Glomerular endothelial cell (primary cell): ENCODE data around the gene MUC3A. TPM values are rescaled to one million over a fixed set of nuclear protein-coding genes. Genes with fewer than 3 reads are reported as not detected.

Source experiments
- DNase-seq: peaks from one replicate; pipeline ENCODE4 v3.0.0-alpha.2; 2011; ENCODE audit warnings: low read depth, low spot score; ENCODE audit errors: extremely low read depth
- total RNA-seq: library from RNA; depleted of rRNA; stranded (reverse); fragments of >200 nt; gene quantifications from 2 replicates; pipeline ENCODE4 v1.2.3, GENCODE V29; 2015

MUC3A gene
- total RNA-seq, 1 donor from 2014 or later = not detected

DNA sequence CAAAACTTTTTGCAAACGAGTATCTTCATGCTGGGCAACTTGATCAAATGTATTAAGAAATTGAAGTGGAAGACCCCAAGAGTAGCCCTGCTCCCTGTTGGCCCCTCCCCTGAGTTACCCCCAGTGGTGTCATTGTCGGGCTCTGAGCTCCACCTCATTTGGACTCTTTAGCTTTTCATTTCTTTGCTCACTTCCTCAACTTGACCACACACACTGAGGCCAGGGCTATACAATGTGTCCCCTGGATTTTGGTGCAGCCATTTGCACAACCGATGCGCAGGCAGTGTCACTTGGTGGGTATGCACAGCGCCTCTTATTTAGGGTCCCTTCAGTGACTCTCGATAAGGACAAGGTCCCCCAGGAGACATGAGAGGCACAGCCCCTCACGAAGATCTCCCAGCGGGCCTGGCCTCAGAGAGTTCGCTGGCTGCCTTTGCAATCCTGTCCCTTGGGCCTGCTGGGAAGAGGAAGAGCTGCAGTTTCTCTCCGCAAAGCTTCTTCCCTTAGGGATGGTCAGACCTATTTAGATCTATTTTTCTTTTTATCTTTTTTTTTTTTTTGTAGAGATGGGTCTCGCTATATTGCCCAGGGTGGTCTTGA is 2.5 kb upstream of the MUC3A start:
- no peak for DNase-seq

DNA sequence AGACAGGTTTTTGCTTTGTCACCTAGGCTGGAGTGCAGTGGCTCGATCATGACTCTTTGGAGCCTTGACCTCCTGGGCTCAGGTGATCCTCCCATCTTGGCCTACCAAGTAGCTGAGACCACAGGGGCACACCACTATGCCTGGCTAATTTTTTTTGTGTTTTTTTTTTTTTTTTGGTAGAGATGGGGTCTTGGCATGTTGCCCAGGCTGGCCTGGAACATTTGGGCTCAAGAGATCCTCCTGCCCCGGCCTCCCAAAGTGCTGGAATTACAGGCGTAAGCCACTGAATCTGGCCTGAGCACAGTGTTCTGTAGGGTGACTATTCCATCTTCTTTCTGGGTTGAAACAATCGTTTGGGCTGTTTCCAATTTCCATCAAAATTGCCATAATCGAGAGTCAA is 1.5 kb upstream of the MUC3A start:
- DNase-seq = no peak

DNA sequence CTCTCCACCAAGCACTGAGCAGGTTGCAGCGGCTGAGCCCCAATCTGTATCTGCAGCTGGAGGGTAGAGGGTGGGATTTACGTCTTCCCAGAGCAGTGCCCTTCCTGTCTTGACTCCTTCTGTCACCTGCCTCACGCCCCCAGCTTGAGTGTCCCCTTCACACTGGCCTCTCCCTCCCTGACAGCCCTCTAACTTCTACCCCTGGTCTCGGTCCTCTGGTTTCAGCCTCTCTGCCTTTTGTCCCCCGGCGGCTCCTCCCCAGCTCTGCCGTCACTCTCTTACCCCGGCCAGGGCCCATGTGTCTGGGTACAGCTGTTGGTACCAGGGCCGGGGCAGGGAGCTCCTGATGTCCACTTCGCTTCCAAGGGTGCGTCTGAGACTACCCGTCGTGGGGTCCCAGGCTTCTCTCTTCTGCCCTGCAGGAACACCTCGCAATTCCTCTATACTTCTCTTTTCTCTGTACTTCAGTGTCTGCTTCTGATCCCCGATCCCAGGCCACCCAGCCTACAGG is 654 bp downstream of the MUC3A start:
- DNase-seq = no peak

DNA sequence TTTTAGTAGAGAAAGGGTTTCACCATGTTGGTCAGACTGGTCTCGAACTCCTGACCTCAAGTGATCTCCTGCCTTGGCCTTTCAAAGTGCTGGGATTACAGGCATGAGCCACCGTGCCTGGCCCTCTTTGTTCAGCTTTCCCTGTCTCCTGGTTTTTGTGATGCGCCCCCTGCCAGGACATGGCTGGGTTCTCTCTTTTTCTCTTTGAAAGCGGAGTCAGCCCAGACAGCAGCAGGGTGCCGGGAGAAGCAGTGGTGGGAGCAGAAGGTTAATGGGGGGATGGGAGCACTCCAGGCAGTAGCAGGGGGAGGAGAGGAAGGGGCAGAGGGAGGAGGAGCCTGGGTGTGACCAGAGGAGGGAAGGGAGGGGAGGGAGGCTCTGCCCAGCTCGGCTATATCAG is 1.8 kb downstream of the MUC3A start:
- no peak for DNase-seq

DNA sequence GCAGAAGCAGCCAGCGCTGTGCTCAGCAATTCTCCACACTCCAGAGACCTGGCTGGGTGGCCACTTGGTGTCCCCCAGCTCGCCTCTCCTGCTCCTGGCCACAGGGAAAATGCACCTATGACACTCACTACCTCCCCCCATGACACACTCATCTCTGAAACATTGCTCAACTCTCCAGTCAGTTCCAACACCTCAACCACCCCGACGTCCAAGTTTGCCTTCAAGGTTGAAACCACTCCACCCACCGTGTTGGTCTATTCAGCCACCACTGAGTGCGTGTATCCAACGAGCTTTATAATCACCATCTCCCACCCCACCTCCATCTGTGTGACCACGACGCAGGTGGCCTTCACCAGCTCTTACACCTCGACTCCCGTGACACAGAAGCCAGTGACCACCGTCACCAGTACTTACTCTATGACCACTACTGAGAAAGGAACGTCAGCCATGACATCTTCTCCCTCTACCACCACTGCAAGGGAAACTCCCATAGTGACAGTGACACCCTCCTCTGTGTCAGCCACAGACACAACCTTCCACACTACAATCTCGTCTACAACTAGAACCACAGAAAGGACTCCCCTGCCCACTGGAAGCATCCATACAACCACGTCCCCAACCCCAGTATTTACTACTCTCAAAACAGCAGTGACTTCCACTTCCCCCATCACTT is 2.7 kb downstream of the MUC3A start:
- DNase-seq = no peak

DNA sequence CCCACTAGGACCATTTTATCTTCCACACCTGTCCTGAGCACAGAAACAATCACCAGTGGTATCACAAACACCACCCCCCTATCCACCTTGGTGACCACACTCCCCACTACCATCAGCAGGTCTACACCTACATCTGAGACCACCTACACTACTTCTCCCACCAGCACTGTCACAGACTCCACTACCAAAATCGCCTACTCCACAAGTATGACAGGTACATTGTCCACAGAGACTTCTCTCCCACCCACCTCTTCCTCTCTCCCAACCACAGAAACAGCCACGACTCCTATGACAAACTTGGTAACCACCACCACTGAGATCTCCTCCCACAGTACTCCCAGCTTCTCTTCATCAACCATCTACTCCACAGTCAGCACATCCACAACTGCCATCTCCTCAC is 3.3 kb downstream of the MUC3A start:
- no peak for DNase-seq

DNA sequence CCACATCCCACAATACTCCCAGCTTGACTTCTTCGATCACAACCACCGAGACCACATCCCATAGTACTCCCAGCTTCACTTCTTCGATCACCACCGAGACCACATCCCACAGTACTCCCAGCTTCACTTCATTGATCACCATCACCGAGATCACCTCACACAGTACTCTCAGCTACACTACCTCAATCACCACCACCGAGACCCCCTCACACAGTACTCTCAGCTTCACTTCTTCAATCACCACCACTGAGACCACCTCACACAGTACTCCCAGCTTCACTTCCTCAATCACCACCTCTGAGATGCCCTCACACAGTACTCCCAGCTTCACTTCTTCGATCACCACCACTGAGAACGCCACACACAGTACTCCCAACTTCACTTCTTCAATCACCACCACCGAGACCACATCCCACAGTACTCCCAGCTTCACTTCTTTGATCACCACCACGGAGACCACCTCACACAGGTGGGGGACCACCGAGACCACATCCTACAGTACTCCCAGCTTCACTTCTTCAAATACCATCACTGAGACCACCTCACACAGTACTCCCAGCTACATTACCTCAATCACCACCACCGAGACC is 8.6 kb downstream of the MUC3A start:
- DNase-seq = no peak

DNA sequence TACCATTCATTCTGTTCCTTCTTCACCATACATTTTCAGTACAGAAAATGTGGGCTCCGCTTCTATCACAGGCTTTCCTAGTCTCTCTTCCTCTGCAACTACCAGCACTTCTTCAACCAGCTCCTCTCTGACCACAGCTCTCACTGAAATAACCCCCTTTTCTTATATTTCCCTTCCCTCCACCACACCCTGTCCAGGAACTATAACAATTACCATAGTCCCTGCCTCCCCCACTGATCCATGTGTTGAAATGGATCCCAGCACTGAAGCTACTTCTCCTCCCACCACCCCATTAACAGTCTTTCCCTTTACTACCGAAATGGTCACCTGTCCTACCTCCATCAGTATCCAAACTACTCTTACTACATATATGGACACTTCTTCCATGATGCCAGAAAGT is 10.6 kb downstream of the MUC3A start:
- no peak for DNase-seq

DNA sequence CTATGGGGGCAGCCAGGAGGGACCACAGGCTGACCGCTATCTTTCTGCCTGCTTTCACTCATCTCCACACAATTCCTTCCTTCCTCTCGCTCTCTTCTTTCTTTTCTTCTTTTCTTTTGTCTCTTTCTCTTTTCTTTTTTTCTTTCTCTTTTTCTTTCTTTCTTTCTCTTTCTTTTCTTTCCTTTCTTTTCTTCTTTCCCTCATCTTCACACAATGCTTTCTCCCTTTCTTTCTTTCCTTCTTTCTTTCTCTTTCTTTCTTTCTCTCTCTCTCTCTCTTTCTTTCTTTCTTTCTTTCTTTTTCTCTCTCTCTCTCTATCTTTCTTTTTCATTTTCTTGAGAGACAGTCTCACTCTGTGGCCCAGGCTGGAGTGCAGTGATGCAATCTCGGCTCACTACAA is 13.2 kb downstream of the MUC3A start:
- DNase-seq = no peak

DNA sequence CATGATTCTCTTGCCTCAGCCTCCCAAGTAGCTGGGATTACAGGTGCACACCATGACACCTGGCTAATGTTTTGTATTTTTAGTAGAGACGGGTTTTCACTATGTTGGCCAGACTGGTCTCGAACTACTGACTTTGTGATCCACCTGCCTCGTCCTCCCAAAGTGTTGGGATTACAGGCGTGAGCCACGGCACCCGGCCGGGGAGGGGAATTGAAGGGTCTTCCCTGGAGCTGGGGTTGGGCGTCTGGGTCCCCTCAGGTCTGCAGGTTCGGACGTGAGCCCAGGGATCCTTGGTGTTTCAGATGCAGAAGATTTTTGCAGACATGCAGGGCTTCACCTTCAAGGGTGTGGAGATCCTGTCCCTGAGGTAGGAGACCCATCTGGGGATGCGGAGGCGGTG is 14.1 kb downstream of the MUC3A start:
- no peak for DNase-seq

DNA sequence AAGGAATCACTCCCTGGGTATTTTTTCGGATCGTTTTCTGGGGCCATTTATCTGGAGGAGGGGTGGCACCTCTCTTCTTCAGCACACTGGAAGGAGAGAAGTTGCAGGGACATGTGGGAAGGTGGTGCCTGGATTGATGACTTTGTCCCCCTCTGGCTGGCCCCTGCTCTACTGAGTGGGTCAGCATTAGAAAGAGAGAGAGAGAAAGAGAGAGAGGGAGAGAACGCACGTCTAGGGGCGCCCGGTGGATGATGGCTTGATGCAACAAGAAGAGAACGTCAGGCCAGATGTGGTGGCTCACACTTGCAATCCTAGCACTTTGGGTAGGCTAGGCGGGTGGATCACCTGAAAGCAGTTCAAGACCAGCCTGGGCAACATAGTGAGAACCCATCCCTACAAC is 14.5 kb downstream of the MUC3A start:
- DNase-seq = no peak

DNA sequence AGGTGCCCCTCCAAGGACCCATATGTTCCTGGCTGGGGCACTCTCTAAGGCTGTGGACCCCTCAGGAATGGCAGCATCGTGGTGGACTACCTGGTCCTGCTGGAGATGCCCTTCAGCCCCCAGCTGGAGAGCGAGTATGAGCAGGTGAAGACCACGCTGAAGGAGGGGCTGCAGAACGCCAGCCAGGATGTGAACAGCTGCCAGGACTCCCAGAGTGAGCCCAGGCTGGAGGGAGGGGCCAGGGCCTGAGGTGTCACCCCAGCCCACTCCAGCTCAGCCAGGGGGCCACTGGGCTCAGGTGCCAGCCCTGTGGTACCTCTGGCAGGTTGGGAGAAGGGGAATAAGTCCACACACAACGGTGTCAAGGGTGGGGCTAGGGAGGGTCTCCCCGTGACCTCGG is 15.3 kb downstream of the MUC3A start:
- no peak for DNase-seq

DNA sequence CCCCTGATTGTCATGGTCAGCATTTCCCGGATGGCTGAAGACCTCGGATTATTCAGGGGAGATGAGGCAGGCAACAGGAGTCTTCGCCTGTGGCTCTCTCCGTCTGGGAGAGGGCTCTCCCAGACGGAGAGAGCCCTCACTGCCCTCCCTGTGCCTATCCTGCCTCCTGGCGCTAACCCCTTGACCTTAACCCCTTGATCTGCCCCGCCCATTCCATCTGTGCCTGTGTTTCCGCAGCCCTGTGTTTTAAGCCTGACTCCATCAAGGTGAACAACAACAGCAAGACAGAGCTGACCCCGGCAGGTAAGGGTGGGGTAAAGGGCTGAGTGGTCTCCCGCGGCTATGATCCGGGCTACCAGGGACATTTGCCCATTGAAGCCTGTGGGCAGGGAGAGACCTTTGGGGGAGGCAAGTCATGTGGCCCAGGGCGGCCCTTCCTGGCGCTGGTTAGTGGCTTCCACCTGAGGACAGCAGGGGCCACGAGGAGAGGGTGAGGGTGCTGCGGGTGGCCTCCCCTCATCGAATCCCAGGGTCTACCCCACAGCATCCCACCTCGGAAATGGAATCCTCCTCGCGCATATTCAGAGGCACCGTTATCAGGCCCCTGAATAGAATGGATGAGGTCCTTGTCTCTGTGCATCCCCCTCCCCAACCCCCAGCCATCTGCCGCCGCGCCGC is 15.8 kb downstream of the MUC3A start:
- DNase-seq = no peak

DNA sequence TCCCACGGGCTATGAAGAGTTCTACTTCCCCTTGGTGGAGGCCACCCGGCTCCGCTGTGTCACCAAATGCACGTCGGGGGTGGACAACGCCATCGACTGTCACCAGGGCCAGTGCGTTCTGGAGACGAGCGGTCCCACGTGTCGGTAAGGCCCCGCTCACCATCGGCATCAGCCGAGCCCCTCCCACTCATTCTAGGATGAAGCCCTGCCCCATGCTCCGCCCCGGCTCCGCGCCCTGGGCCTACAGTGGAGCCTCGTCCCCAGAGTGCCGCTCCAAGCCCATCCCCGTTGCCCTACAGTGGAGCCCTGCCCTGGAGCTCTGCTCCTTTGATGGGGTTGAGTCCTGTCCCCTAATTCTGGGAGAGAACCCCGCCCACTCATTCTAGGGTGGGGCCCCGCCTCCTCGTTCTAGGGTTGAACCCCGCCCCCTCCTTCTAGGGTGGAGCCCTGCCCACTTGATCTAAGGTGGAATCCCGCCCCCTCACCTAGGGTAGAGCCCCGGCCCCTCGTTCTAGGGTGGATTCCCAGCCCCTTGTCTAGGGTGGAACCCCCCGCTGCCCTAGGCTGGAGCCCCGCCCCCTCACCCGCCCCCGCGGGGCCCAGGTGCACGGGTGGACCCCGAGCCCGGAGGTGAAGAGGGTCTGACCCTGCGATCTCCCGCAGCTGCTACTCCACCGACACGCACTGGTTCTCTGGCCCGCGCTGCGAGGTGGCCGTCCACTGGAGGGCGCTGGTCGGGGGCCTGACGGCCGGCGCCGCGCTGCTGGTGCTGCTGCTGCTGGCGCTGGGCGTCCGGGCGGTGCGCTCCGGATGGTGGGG is 16.6 kb downstream of the MUC3A start:
- DNase-seq = no peak

DNA sequence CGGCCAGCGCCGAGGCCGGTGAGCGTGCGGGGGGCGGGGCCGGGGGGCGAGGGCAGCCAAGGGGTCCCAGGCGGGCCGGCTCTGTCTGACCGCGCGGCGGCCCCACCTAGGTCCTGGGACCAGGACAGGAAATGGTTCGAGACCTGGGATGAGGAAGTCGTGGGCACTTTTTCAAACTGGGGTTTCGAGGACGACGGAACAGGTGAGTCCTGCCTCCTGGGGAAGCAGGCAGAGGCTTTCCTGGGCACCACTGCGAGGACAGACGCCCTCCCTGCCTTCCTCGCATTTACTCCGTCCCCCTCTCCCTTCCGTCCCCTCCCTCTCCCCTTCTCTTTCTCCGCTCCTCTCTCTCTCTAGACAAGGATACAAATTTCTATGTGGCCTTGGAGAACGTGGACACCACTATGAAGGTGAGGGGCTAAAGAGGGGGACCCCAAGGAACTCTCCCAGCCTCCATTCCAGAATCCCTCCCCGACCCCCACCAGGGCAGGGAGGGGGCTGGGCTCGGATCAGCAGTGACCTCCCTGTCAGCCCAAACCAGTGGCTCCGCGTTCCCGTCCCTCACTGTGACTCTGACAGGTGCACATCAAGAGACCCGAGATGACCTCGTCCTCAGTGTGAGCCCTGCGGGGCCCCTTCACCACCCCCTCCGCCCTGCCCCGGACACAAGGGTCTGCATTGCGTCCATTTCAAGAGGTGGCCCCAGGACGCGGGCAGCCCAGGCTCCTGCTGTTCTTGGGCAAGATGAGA is 17.4 kb downstream of the MUC3A start:
- no peak for DNase-seq

DNA sequence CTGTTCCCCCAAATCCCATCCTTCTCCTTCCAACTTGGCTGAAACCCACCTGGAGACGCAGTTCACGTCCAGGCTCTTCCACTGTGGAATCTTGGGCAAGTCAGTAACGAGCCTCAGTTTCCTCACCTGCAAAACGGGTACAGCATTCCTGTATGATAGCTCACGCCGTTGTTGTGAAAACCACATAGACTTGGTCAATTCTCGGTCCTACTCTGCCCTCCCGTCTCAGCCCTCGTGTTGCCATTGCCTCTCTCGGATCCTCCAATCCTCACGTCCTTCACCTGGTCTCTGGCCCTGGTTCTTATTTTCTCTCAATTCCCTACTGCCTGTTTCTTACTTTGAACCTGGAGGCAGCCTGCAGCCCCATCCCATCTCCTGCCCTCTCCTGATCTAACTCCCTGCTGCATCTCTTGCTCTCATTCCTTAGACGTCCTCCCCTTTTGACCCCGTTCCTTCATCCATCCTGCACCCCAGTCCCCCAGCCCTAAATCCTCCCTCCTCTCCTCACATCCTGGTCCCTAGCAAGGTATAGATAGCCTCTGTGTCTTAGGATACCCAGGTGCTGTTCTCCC is 18.0 kb downstream of the MUC3A start:
- no peak for DNase-seq

DNA sequence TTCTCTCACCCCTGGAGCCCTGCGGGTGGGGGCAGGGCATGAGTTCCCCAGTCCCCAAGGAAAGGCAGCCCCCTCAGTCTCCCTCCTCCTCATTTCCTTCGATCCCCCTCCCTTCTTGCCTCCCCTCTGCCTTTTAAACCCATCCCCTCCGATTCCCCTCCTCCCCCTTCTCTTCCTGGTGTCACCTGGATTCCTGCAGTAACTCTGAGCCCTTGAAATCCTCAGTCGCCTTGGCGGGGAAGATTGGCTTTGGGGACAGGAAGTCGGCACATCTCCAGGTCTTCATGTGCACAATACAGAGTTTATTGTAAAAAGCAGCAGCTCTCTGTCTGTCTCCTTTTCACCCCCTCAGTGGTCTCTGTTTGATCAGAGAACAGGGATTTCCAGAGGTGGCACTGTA is 18.7 kb downstream of the MUC3A start:
- DNase-seq = no peak

DNA sequence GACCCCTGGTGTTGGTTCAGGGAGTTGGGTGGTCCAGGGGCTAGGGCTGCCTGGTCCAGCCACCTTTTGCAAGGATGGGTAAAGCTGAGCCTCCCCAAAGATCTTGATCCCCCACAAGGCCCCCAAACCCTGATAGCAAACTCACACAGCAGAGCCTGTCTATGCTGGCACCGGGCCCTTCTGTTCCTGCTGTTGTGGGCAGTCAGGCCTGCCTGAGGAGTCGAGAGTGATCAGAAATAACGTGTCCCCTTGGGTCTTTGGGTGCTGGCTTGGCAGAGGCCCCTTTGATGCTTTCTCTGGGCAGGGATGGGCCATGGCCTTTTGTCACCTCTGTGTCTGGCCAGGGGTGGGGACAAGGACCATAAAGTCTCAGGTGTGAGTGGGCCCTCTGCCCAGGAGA is 19.3 kb downstream of the MUC3A start:
- DNase-seq = no peak

DNA sequence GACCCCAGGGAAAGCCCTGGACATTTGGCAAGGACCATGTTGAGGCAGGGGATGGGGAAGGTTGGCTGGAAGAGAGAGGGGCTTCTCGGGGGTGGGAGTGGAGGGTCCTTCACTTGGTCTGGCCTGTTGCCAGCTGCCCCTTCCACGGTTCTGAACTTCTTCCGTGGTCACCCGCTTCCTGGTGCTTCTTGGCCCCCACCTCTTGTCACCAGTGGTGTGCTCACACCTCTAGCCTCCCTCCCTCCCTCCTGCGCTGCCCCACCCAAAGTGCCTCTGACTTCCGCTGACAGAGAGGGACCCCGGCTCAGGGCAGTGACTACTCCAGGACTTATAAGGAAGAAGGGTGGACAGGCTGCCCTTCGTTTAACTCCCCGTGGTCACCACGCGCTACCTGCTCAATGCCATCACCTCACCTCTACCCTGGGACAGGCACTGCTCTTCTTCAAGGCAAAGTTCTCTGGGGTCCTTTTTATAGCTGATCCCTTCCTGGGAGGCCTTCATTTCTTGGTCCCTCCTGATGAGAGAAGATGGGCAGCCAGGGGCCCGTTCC is 19.8 kb downstream of the MUC3A start, which contains the start of gene MUC12:
MUC12 (plus strand) TSS at position 500 of the 550 bp plus-strand sequence. CDS start 58 bp downstream, outside the sequence.
- DNase-seq = no peak
